ENCODE data around the gene ZC3HAV1L. TPM values are rescaled to one million over a fixed set of nuclear protein-coding genes. Genes with fewer than 3 reads are reported as not detected.

ZC3HAV1L gene
- total and polyA plus RNA-seq, 2 of the 13 experiments (the other 11 are each of a cell fraction or from before 2014, with no cell fraction given), result 8.4 to 11.1 TPM

GRCh38 chr7:139038691-139039090 is 2.8 kb upstream of the ZC3HAV1L start:
- 31% methylated on average over 2 of the region's 2 CpGs for WGBS (ENCODE audit: low lambda C conversion rate)
- Histone ChIP-seq H3K9me3 (ENCODE audit: low read length) (no peaks in the 10 kb centered on the region), H3K36me3 (replicated peaks in 1 of 2; ENCODE audit: control insufficient read depth in 1 of 2, insufficient read depth in 2 of 2, low read length in 2 of 2) (no peaks in the 10 kb centered on the region), H3K27ac (ENCODE audit: extremely low read length, insufficient read depth, low read length) (no peak overlapping the region), H3K79me2 (ENCODE audit: insufficient read depth, low read length) (peaks cover 10% of the 10 kb centered on the region), H3K4me2 (ENCODE audit: low read depth, low read length) (no peak overlapping the region), H3K4me1 (ENCODE audit: insufficient read depth, low read length) (peaks cover 26% of the 10 kb centered on the region), H4K20me1 (ENCODE audit: insufficient read depth, low read length) (peaks cover 3% of the 10 kb centered on the region; the same call in 1 of the 2 replicates), H3K27me3 (ENCODE audit: control insufficient read depth in 1 of 2, insufficient read depth in 2 of 2, low read length in 2 of 2) (no peaks in the 10 kb centered on the region), H2AFZ (ENCODE audit: low read length) (no peak overlapping the region), H3K4me3 (replicated peaks in 1 of 3; ENCODE audit: insufficient read depth in 1 of 3, low read depth in 2 of 3, low read length in 3 of 3) (no peak overlapping the region), H3K9ac (ENCODE audit: insufficient read depth, low read depth, low read length) (no peak overlapping the region)
- ChIA-PET CTCF (ENCODE audit: low intra/inter-chr PET ratio, low total read pairs) (no interaction called here), POLR2A (no interaction called here)
- intact Hi-C loops (cut with micrococcal nuclease; ENCODE audit: unreplicated experiment), result no loop called here
- in situ Hi-C loops (cut with HindIII; ENCODE audit: extremely low pct_ligation_motif_present, low pct_unique_long_range_greater_than_20kb), result no loop called here
- no TSS peak for BruUV-seq (replicated peaks)
- FAIRE-seq (no peak), ATAC-seq (no peak), DNase-seq (ENCODE audit: low spot score) (no peak)
- TF ChIP-seq ZBTB38 (CRISPR knock-in tag; IDR thresholded peaks at IDR 0.05) (no peak), THAP7 (CRISPR knock-in tag; IDR thresholded peaks at IDR 0.05) (no peak), GATAD1 (CRISPR knock-in tag; IDR thresholded peaks at IDR 0.05) (no peak), FOSL2 (CRISPR knock-in tag; IDR thresholded peaks at IDR 0.05) (no peak), CEBPB (IDR thresholded peaks at IDR 0.05; ENCODE audit: borderline replicate concordance, low read depth, low read length) (no peak), ZNF773 (CRISPR knock-in tag; IDR thresholded peaks at IDR 0.05; ENCODE audit: borderline replicate concordance) (no peak), STAT5B (CRISPR knock-in tag; IDR thresholded peaks at IDR 0.05) (no peak), TBL1XR1 (IDR thresholded peaks at IDR 0.05; ENCODE audit: borderline replicate concordance, low read length, partially characterized antibody) (no peak), REPIN1 (CRISPR knock-in tag; IDR thresholded peaks at IDR 0.05; ENCODE audit: borderline replicate concordance, low read depth) (no peak), BCL3 (CRISPR knock-in tag; IDR thresholded peaks at IDR 0.05) (no peak), CBX1 (IDR thresholded peaks at IDR 0.05; ENCODE audit: low read depth) (no peak), AKNA (CRISPR knock-in tag; IDR thresholded peaks at IDR 0.05; ENCODE audit: borderline replicate concordance) (no peak)

Measured in HepG2 (cell line).